ENCODE measurements around the gene TRAPPC12.

Gene TRAPPC12

GRCh38 chr2:3454802-3455201 lies 75.3 kb downstream of the TRAPPC12 start:
- DNase-seq (ENCODE audit: low read depth), result no peak

GRCh38 chr2:3456125-3456524 lies 76.6 kb downstream of the TRAPPC12 start:
- DNase-seq (ENCODE audit: low read depth), result no peak

GRCh38 chr2:3457524-3458395 lies 78.3 kb downstream of the TRAPPC12 start:
- no peak for DNase-seq (ENCODE audit: low read depth)

GRCh38 chr2:3458396-3459184 lies 79.1 kb downstream of the TRAPPC12 start:
- no peak for DNase-seq (ENCODE audit: low read depth)

GRCh38 chr2:3459185-3460015 lies 79.9 kb downstream of the TRAPPC12 start:
- no peak for DNase-seq (ENCODE audit: low read depth)

- DNase-seq (ENCODE audit: low read depth), result no peak
These were observed 80.7 kb downstream of the TRAPPC12 start for GRCh38 chr2:3460156-3460555.

- no peak for DNase-seq (ENCODE audit: low read depth)
These were observed 81.6 kb downstream of the TRAPPC12 start for GRCh38 chr2:3460831-3461800.

GRCh38 chr2:3461801-3462492 lies 82.5 kb downstream of the TRAPPC12 start:
- no peak for DNase-seq (ENCODE audit: low read depth)

- no peak for DNase-seq (ENCODE audit: low read depth)
These were observed 83.1 kb downstream of the TRAPPC12 start for GRCh38 chr2:3462493-3463104.

GRCh38 chr2:3463186-3463835 lies 83.8 kb downstream of the TRAPPC12 start:
- no peak for DNase-seq (ENCODE audit: low read depth)

- DNase-seq (ENCODE audit: low read depth), result no peak
These were observed 84.5 kb downstream of the TRAPPC12 start for GRCh38 chr2:3463944-3464343.

- DNase-seq (ENCODE audit: low read depth), result no peak
These were observed 85.0 kb downstream of the TRAPPC12 start for GRCh38 chr2:3464401-3465005.

- no peak for DNase-seq (ENCODE audit: low read depth)
These were observed 85.8 kb downstream of the TRAPPC12 start for GRCh38 chr2:3465328-3465727.

GRCh38 chr2:3465844-3466481 lies 86.5 kb downstream of the TRAPPC12 start:
- DNase-seq (ENCODE audit: low read depth), result no peak

- no peak for DNase-seq (ENCODE audit: low read depth)
These were observed 87.0 kb downstream of the TRAPPC12 start for GRCh38 chr2:3466482-3466863.

- DNase-seq (ENCODE audit: low read depth), result no peak
These were observed 87.5 kb downstream of the TRAPPC12 start for GRCh38 chr2:3466966-3467365.

GRCh38 chr2:3467654-3468053 lies 88.2 kb downstream of the TRAPPC12 start:
- no peak for DNase-seq (ENCODE audit: low read depth)

- DNase-seq (ENCODE audit: low read depth), result no peak
These were observed 88.9 kb downstream of the TRAPPC12 start for GRCh38 chr2:3468296-3468988.

Data from stimulated activated CD8-positive, alpha-beta memory T cell treated with anti-CD3 and anti-CD28 coated beads, Interleukin-4, amount 100 ng/mL, for 24 hours (primary cell).